ENCODE measurements around the gene UTP11. TPM values are rescaled to one million over a fixed set of nuclear protein-coding genes. Genes with fewer than 3 reads are reported as not detected.

The UTP11 gene
- polyA plus RNA-seq, 3 donors, result 41.7 to 45.8 (median 45.7) TPM

DNA sequence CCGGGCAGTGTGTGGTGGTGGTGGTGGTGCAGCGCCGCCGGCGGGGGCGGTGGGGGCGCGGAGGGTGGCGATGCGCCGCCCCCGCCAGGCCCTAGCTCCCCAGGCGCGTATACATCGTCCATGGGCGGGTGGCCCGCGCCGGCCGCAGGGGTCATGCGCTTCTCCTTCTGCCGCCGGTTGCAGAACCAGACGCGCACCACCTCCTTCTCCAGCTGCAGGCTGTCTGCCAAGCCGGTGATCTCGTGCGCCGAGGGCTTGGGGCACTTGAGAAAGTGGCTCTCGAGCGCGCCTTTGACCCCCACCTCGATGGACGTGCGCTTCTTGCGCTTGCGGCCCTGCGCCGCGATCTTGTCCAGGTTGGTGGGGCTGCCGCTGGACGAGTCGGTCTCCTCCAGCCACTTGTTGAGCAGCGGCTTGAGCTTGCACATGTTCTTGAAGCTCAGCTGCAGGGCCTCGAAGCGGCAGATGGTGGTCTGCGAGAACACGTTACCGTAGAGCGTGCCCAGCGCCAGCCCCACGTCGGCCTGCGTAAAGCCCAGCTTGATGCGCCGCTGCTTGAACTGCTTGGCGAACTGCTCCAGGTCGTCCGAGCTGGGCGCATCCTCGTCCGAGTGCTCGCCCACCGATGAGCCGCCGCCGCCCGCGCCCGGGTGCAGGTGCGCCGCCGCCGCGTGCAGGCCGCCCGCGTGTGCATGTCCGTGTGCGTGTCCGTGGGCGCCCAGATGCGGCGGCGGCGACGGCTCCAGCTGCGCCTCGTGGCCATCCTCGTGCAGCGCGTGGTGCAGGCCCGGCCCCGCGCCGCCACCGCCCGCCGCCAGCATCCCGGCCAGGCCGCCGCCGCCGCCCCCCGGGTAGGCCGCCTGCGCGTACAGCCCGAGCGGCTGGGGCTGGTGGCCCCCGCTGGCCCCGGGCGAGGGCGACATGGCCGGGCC is 33.1 kb downstream of the UTP11 start:
- no peak for DNase-seq (ENCODE audit: low read depth in 3 of 3, low spot score in 2 of 3)

DNA sequence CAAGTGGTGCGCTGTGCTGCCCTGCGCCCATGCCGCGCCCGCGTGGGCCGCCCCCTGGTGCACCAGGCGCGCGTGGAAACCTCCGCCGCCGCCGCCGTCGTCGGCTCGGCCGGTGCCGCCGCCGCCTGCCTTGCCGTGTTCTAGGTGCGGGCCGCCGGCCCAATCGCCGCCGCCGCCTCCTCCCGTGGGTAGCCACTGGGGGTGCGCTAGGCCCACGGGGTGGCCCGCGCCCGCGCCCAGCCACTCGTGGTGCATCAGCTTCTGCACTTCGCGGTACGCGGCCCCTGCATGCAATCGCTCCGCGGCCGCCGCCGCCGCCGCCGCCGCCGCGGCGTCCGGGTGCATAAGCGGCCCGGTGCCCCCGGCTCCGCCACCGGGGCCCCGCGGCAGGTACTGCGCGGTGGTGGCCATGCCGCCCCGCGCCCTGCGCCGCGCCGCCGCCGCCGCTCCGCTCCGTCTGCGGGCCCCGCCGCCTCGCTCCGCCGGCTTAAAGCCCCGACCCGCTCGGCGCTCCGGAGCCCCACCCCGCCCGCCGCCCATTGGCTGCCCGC is 33.9 kb downstream of the UTP11 start, which contains the start of gene POU3F1:
TSS of gene POU3F1 (minus strand) at position 461 of the 551 bp plus-strand sequence. CDS start at position 411, 50 bp downstream.
- DNase-seq (ENCODE audit: low read depth in 3 of 3, low spot score in 2 of 3), result no peak

GRCh38 chr1:38046884-38047602 is 34.5 kb downstream of the UTP11 start:
- no peak for DNase-seq (ENCODE audit: low read depth in 3 of 3, low spot score in 2 of 3)

GRCh38 chr1:38047603-38048141 is 35.1 kb downstream of the UTP11 start:
- no peak for DNase-seq (ENCODE audit: low read depth in 3 of 3, low spot score in 2 of 3)

DNA sequence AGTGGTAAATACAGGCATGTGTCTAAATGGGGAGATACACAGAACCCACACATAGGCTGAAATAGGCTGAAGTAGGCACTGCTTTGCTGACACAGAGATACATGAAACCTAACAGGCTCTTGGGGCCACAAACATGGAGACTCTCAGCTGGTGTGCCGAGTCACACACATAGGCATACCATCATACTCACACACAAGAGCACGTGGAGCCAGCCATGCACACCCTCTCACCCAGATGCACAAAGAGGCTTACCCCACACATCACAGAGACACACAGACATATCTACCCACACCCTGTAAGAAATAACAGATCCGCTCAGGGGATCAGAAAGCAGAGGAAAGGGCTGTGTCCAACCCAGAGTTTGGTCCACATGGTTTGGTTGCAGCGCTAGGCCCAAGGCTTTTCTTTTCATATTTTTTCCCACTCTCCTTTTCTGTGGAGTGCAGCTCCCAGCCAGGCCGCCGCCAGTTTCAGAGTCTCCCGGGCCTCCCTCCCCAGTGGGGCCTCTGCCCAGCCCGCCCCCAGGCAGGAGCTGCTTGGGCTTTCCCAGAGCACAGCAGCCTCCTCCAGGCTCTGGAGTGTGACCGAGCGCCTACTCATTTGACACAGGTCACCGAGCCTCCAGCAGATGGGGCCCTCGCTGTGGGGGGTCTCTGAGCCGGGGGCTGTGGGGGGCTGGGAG is 38.0 kb downstream of the UTP11 start:
- no peak for DNase-seq (ENCODE audit: low read depth in 3 of 3, low spot score in 2 of 3)

DNA sequence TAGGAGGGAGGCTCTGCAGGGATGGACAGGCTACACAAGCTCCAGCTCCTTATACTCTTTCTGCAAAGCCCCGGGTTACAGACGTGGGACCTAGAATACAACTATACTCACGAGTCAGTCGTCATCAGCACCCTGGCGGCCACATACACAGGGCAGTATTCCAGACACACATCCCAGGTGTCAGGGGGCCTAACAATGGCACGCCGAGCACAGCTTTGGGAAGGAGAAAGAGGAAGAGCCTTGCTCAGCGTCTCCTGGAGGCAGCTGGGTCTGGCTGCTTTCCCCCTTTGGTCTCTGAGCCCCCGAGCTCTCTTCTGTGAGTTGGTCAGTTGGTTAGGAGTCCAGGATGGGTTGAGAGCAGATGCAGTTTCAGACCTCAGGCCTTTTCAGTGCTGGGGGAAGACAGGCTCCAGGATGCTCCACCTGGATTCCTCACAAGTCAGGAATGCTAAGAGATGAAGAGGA is 38.6 kb downstream of the UTP11 start:
- no peak for DNase-seq (ENCODE audit: low read depth in 3 of 3, low spot score in 2 of 3)

- no peak for DNase-seq (ENCODE audit: low read depth in 3 of 3, low spot score in 2 of 3)
Measured at GRCh38 chr1:38052750-38053415, 40.3 kb downstream of the UTP11 start.

GRCh38 chr1:38053416-38054091 is 41.0 kb downstream of the UTP11 start:
- no peak for DNase-seq (ENCODE audit: low read depth in 3 of 3, low spot score in 2 of 3)

DNA sequence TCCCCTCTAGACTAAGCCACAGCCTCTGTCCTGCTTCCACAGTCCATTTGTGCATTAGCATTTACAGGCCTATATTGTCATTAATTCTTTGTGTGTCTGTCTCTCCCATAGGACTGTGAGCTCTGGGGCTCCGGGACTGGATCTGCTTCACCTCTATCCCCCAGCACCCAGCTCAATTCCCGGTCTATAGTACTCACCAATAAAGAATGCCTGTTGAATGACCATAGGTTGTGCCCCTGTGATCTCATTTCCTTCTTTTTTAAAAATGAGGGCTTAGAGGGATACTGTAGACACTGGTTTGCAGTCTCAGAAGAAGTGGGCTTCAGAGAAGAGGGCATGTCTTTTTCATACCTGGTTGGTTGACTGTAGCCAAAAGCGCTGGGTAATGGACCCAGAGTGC is 42.9 kb downstream of the UTP11 start:
- no peak for DNase-seq (ENCODE audit: low read depth in 3 of 3, low spot score in 2 of 3)

- no peak for DNase-seq (ENCODE audit: low read depth in 3 of 3, low spot score in 2 of 3)
Measured at GRCh38 chr1:38055965-38056364, 43.4 kb downstream of the UTP11 start.

DNA sequence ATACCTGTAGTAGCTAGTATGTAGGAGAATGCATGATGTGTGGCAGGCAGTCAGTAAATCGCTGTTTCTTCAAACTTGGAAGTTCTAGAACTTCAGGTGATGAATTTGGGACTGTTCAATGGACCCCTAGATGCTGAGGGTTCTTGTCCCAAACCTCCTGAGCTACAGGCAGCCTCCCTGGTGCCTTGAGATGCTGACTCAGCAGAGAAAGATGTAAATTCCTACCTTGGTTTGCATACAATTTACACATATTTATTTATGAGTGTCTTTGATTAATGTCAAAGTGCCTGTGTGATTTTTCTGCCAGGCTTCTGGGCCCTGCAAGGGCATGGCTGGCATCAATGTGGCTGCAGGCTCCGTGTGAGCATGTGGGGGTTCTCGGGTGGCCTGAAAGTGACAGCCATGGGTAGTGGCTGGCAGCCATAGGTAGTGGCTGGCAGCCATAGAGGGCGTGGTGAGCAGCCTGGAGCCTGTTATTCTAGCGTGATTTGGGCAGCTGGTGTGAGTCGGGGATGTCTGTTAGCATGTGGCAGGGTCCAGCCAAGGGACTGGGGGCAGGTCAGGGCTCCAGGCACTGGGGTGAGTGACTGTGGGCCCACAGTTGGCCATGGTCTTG is 47.2 kb downstream of the UTP11 start:
- no peak for DNase-seq (ENCODE audit: low read depth in 3 of 3, low spot score in 2 of 3)

GRCh38 chr1:38060498-38060897 is 48.0 kb downstream of the UTP11 start:
- no peak for DNase-seq (ENCODE audit: low read depth in 3 of 3, low spot score in 2 of 3)

- no peak for DNase-seq (ENCODE audit: low read depth in 3 of 3, low spot score in 2 of 3)
Measured at GRCh38 chr1:38061290-38061689, 48.8 kb downstream of the UTP11 start.

- DNase-seq (ENCODE audit: low read depth in 3 of 3, low spot score in 2 of 3), result no peak
Measured at GRCh38 chr1:38061883-38062328, 49.4 kb downstream of the UTP11 start.

- DNase-seq (ENCODE audit: low read depth in 3 of 3, low spot score in 2 of 3), result no peak
Measured at GRCh38 chr1:38062361-38063288, 50.1 kb downstream of the UTP11 start.

- DNase-seq (ENCODE audit: low read depth in 3 of 3, low spot score in 2 of 3), result no peak
Measured at GRCh38 chr1:38063616-38064015, 51.1 kb downstream of the UTP11 start.

- DNase-seq (ENCODE audit: low read depth in 3 of 3, low spot score in 2 of 3), result no peak
Measured at GRCh38 chr1:38064197-38064903, 51.8 kb downstream of the UTP11 start.
